Kidney epithelial cell (primary cell): Measurements from ENCODE around the gene TECR. TPM values are rescaled to one million over a fixed set of nuclear protein-coding genes. Genes with fewer than 3 reads are reported as not detected.

Experiments used
- DNase-seq: peaks from one replicate; pipeline ENCODE4 v3.0.0-alpha.2; 2010; ENCODE audit warnings: low read depth
- H3K27me3 ChIP-seq: 2 replicates; pipeline ENCODE4 v1.6.0; 2011; ENCODE audit warnings: low read length; ENCODE audit not compliant: control insufficient read depth, insufficient read depth
- H3K36me3 ChIP-seq: 2 replicates; pipeline ENCODE4 v1.5.1; 2011; ENCODE audit warnings: low read length; ENCODE audit not compliant: control insufficient read depth, insufficient read depth
- H3K4me3 ChIP-seq: 2 replicates; pipeline ENCODE4 v1.5.1; 2011; ENCODE audit warnings: low read depth, mild to moderate bottlenecking, control low read depth, low read length
- CTCF ChIP-seq: IDR thresholded peaks from 2 replicates; pipeline ENCODE4 v1.5.1; 2011; ENCODE audit warnings: mild to moderate bottlenecking, moderate library complexity, low read length, control low read depth, inconsistent platforms; ENCODE audit not compliant: insufficient read depth, poor library complexity, severe bottlenecking
- total RNA-seq: library from RNA; depleted of rRNA; stranded (reverse); fragments of >200 nt; gene quantifications from 2 replicates; pipeline ENCODE4 v1.2.3, GENCODE V29; 2015

Gene TECR
- total RNA-seq, 1 donor from 2014 or later = 55.0 TPM

- DNase-seq = no peak
- no peak for TF ChIP-seq CTCF
These were observed 35.9 kb downstream of the TECR start for GRCh38 chr19:14565298-14565679.

GRCh38 chr19:14565765-14566711 lies 36.6 kb downstream of the TECR start:
- TF ChIP-seq CTCF = no peak
- Histone ChIP-seq H3K36me3 (no peaks in the 10 kb centered on the region), H3K4me3 (no peak overlapping the region), H3K27me3 (no peaks in the 10 kb centered on the region)
- no peak for DNase-seq

More at GRCh38 chr19:14565298-14565679, 35.9 kb downstream of the TECR start:
- no peak overlapping the region for H3K4me3 ChIP-seq
- no peaks in the 10 kb centered on the region for H3K27me3 ChIP-seq
- H3K36me3 ChIP-seq = no peaks in the 10 kb centered on the region

- Histone ChIP-seq H3K36me3 (no peaks in the 10 kb centered on the region), H3K4me3 (no peak overlapping the region), H3K27me3 (no peaks in the 10 kb centered on the region)
- TF ChIP-seq CTCF = no peak
- DNase-seq = no peak
These were observed 37.3 kb downstream of the TECR start for GRCh38 chr19:14566712-14567077.

GRCh38 chr19:14567079-14567478 lies 37.7 kb downstream of the TECR start:
- Histone ChIP-seq H3K36me3 (no peaks in the 10 kb centered on the region), H3K27me3 (no peaks in the 10 kb centered on the region), H3K4me3 (no peak overlapping the region)
- no peak for DNase-seq
- TF ChIP-seq CTCF = no peak

- no peak for DNase-seq
- no peak for TF ChIP-seq CTCF
- H3K27me3 ChIP-seq = no peaks in the 10 kb centered on the region
- H3K36me3 ChIP-seq = no peaks in the 10 kb centered on the region
- peak overlapping the region; percentile 87 for H3K4me3 ChIP-seq
These were observed 41.6 kb downstream of the TECR start for GRCh38 chr19:14570864-14571527.
